Middle frontal gyrus (tissue), 1 donor: ENCODE measurements around the gene NFYC.

Experiments used
- DNase-seq: peaks from one replicate; pipeline ENCODE4 v3.0.0-alpha.2; 2015; ENCODE audit warnings: low spot score; ENCODE audit errors: extremely low spot score

The NFYC gene

GRCh38 chr1:40781608-40781971 is 90.1 kb downstream of the NFYC start:
- no peak for DNase-seq

- no peak for DNase-seq
Measured at GRCh38 chr1:40782371-40782956, 91.0 kb downstream of the NFYC start.

- no peak for DNase-seq
Measured at GRCh38 chr1:40783001-40783905, 91.7 kb downstream of the NFYC start, which contains the start of gene KCNQ4. TSS of gene KCNQ4 (plus strand) at chr1:40783787. CDS start at chr1:40784094, 307 bp downstream.

- no peak for DNase-seq
Measured at GRCh38 chr1:40784141-40784770, 92.8 kb downstream of the NFYC start.

GRCh38 chr1:40784771-40785151 is 93.3 kb downstream of the NFYC start:
- DNase-seq: no peak

GRCh38 chr1:40785446-40785845 is 93.9 kb downstream of the NFYC start:
- DNase-seq: no peak

GRCh38 chr1:40786171-40786994 is 94.9 kb downstream of the NFYC start:
- no peak for DNase-seq

- DNase-seq: no peak
Measured at GRCh38 chr1:40786995-40787705, 95.6 kb downstream of the NFYC start.

- no peak for DNase-seq
Measured at GRCh38 chr1:40787737-40788560, 96.4 kb downstream of the NFYC start.

- DNase-seq: no peak
Measured at GRCh38 chr1:40788561-40789341, 97.2 kb downstream of the NFYC start.

- DNase-seq: no peak
Measured at GRCh38 chr1:40789342-40789598, 97.8 kb downstream of the NFYC start.

- no peak for DNase-seq
Measured at GRCh38 chr1:40789661-40790430, 98.3 kb downstream of the NFYC start.

GRCh38 chr1:40792036-40792435 is 100.5 kb downstream of the NFYC start:
- no peak for DNase-seq

- no peak for DNase-seq
Measured at GRCh38 chr1:40793617-40794016, 102.1 kb downstream of the NFYC start.

- DNase-seq: no peak
Measured at GRCh38 chr1:40794048-40794447, 102.5 kb downstream of the NFYC start.

- no peak for DNase-seq
Measured at GRCh38 chr1:40794974-40795715, 103.6 kb downstream of the NFYC start.

GRCh38 chr1:40795811-40796586 is 104.5 kb downstream of the NFYC start:
- DNase-seq: no peak
